ENCODE results near the gene HNRNPL.

The HNRNPL gene

GRCh38 chr19:38838208-38838985 lies 11.4 kb downstream of the HNRNPL start:
- no peaks in the 10 kb centered on the region for H3K9me3 ChIP-seq (ENCODE audit: control insufficient read depth, low read length)
- H3K27ac ChIP-seq (ENCODE audit: insufficient read depth, low read depth, low read length, poor library complexity, severe bottlenecking), result no peak overlapping the region
- no peak overlapping the region for H3K4me3 ChIP-seq (ENCODE audit: insufficient read depth, low read depth, low read length)
- H3K4me1 ChIP-seq (ENCODE audit: control insufficient read depth, insufficient read depth, low read length), result no peaks in the 10 kb centered on the region
- peaks cover 71% of the 10 kb centered on the region for H3K36me3 ChIP-seq (ENCODE audit: control insufficient read depth, insufficient read depth, low read length)
- H3K27me3 ChIP-seq (ENCODE audit: control insufficient read depth, insufficient read depth, low read length, poor library complexity, severe bottlenecking), result no peaks in the 10 kb centered on the region
- 93 to 95% methylated on average over 19 of the region's 19 CpGs for WGBS, 2 experiments

DNA sequence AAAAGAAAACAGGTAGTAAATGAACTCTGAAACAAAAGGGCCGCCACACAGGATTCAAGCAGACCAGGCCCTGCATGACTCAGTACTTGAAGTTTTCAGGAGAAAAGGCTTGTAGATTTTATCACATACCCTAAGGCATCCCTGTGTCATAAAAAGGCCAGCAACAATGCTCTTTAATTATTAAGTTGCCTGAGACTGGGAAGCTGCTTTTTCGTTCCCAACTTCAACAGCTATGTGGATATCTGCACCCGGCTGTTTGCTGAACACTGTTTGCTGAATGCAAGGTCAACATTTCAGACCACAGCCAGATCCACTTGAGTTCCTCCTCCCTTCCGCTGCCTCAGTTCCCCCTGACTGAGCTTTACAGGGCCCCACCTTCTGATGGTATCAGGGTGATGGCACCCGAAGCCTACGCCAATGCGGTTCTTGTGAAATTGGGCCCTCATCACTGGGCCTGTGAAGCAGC lies 12.1 kb downstream of the HNRNPL start:
- peaks cover 64% of the 10 kb centered on the region for H3K36me3 ChIP-seq (ENCODE audit: control insufficient read depth, insufficient read depth, low read length)

DNA sequence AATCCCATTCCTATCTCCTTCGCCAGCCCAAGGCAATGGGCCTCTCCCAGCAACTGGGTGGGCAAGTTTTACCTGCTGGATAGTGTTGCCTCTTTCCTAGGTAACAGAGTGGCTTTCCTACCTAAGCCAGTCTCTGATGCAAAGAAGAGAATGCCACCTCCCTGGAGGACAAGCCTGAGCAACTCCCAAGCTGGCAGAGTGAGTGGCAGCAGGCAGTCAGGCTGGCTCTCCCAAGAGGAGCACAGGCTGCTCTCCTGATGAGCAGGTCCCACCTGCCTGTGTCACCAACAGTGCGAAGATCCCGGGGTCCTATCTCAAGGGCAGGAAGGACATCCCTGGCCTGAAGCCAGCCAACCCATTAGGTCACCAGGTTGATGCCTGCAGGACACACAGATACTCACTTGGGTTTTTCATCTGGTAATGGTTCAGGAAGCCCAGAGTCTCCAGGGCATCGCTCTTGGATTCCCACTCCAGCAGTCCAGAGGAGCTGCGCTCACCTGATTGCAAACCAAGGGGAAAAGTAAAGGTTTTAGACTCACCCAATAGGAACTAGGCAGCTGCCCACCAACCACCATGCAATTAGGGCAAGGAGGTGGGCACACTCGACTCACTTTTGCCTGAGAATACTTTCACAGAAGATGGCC lies 12.7 kb downstream of the HNRNPL start:
- Histone ChIP-seq H3K4me1 (ENCODE audit: control insufficient read depth, insufficient read depth, low read length) (no peaks in the 10 kb centered on the region), H3K9me3 (ENCODE audit: control insufficient read depth, low read length) (no peaks in the 10 kb centered on the region), H3K4me3 (ENCODE audit: insufficient read depth, low read depth, low read length) (no peak overlapping the region), H3K27me3 (ENCODE audit: control insufficient read depth, insufficient read depth, low read length, poor library complexity, severe bottlenecking) (no peaks in the 10 kb centered on the region), H3K36me3 (ENCODE audit: control insufficient read depth, insufficient read depth, low read length) (peaks cover 59% of the 10 kb centered on the region), H3K27ac (ENCODE audit: insufficient read depth, low read depth, low read length, poor library complexity, severe bottlenecking) (no peak overlapping the region)
- WGBS, 2 experiments, result 96% methylated on average over 6 of the region's 6 CpGs

More for the DNA sequence above, 12.1 kb downstream of the HNRNPL start:
- no peaks in the 10 kb centered on the region for H3K4me1 ChIP-seq (ENCODE audit: control insufficient read depth, insufficient read depth, low read length)
- 96 to 97% methylated on average over 7 of the region's 7 CpGs for WGBS, 2 experiments
- H3K27me3 ChIP-seq (ENCODE audit: control insufficient read depth, insufficient read depth, low read length, poor library complexity, severe bottlenecking), result no peaks in the 10 kb centered on the region
- H3K4me3 ChIP-seq (ENCODE audit: insufficient read depth, low read depth, low read length), result no peak overlapping the region
- no peak overlapping the region for H3K27ac ChIP-seq (ENCODE audit: insufficient read depth, low read depth, low read length, poor library complexity, severe bottlenecking)
- H3K9me3 ChIP-seq (ENCODE audit: control insufficient read depth, low read length), result no peaks in the 10 kb centered on the region

- H3K4me1 ChIP-seq (ENCODE audit: control insufficient read depth, insufficient read depth, low read length), result no peaks in the 10 kb centered on the region
- WGBS, 2 experiments, result 95 to 97% methylated on average over 7 to 8 of the region's 8 CpGs
- no peaks in the 10 kb centered on the region for H3K27me3 ChIP-seq (ENCODE audit: control insufficient read depth, insufficient read depth, low read length, poor library complexity, severe bottlenecking)
- H3K9me3 ChIP-seq (ENCODE audit: control insufficient read depth, low read length), result no peaks in the 10 kb centered on the region
- no peak overlapping the region for H3K4me3 ChIP-seq (ENCODE audit: insufficient read depth, low read depth, low read length)
- H3K36me3 ChIP-seq (ENCODE audit: control insufficient read depth, insufficient read depth, low read length), result peaks cover 51% of the 10 kb centered on the region
- peak overlapping the region; percentile 16 for H3K27ac ChIP-seq (ENCODE audit: insufficient read depth, low read depth, low read length, poor library complexity, severe bottlenecking)
Observed at GRCh38 chr19:38836159-38836982, 13.4 kb downstream of the HNRNPL start.

DNA sequence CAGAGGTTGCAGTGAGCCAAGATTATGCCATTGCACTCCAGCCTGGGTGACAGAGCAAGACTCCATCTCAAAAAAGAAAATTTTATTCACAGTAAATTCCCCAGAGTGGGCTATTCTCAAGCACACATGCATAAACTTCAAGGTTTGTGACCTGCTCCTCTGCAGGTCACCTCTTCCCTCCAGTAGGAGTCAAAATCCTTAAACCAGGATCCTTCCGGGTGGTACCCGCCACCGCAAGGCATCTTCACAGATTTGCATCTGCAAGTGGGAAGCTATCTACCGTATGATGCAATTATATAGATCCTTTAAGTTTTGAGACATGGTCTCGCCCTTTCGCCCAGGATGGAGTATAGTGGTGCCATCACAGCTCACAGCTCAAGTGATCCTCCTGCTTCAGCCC lies 15.2 kb downstream of the HNRNPL start:
- peaks cover 40% of the 10 kb centered on the region for H3K36me3 ChIP-seq (ENCODE audit: control insufficient read depth, insufficient read depth, low read length)
- H3K27me3 ChIP-seq (ENCODE audit: control insufficient read depth, insufficient read depth, low read length, poor library complexity, severe bottlenecking), result no peaks in the 10 kb centered on the region
- WGBS, 2 experiments, result 97 to 98% methylated on average over 6 of the region's 6 CpGs
- no peaks in the 10 kb centered on the region for H3K9me3 ChIP-seq (ENCODE audit: control insufficient read depth, low read length)
- no peaks in the 10 kb centered on the region for H3K4me1 ChIP-seq (ENCODE audit: control insufficient read depth, insufficient read depth, low read length)
- no peak overlapping the region for H3K4me3 ChIP-seq (ENCODE audit: insufficient read depth, low read depth, low read length)
- no peak overlapping the region for H3K27ac ChIP-seq (ENCODE audit: insufficient read depth, low read depth, low read length, poor library complexity, severe bottlenecking)

DNA sequence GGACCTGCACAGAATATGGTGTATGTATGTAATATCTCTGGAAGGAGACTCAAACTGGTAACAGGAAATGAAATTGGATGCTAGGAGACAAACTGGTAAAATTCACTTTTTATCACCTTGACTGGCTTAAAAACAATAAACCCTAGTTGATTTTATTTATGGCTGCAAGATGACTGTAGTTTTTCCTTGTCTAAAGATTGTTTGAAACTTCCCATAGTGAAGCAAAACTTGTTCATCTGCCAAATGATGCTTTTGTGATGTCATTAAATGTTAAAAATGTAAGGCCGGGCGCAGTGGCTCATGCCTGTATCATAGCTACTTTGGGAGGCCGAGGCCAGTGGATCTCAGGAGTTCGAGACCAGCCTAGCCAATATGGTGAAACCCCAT lies 15.7 kb downstream of the HNRNPL start:
- no peak overlapping the region for H3K4me3 ChIP-seq (ENCODE audit: insufficient read depth, low read depth, low read length)
- H3K4me1 ChIP-seq (ENCODE audit: control insufficient read depth, insufficient read depth, low read length), result no peaks in the 10 kb centered on the region
- H3K27ac ChIP-seq (ENCODE audit: insufficient read depth, low read depth, low read length, poor library complexity, severe bottlenecking), result no peak overlapping the region
- H3K36me3 ChIP-seq (ENCODE audit: control insufficient read depth, insufficient read depth, low read length), result peaks cover 35% of the 10 kb centered on the region
- H3K27me3 ChIP-seq (ENCODE audit: control insufficient read depth, insufficient read depth, low read length, poor library complexity, severe bottlenecking), result no peaks in the 10 kb centered on the region
- no peaks in the 10 kb centered on the region for H3K9me3 ChIP-seq (ENCODE audit: control insufficient read depth, low read length)
- WGBS, 2 experiments, result 94 to 97% methylated on average over 4 of the region's 4 CpGs

DNA sequence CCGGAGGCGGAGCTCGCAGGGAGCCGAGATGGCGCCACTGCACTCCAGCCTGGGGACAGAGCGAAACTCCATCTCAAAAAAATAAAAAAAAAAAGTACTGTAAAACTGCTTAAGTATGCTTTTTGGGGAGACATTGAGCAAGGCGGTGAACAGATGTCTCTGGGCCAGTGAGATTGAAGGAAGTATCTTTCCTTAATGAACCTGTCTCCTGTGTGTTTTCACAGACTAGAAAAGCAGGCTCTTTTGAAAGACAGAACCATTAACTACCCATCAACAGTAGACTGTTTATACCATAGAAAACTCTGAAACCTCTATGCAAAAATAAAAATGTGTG lies 16.7 kb downstream of the HNRNPL start:
- Histone ChIP-seq H3K27ac (ENCODE audit: insufficient read depth, low read depth, low read length, poor library complexity, severe bottlenecking) (no peak overlapping the region), H3K36me3 (ENCODE audit: control insufficient read depth, insufficient read depth, low read length) (peaks cover 25% of the 10 kb centered on the region), H3K4me1 (ENCODE audit: control insufficient read depth, insufficient read depth, low read length) (no peaks in the 10 kb centered on the region), H3K4me3 (ENCODE audit: insufficient read depth, low read depth, low read length) (no peak overlapping the region), H3K27me3 (ENCODE audit: control insufficient read depth, insufficient read depth, low read length, poor library complexity, severe bottlenecking) (no peaks in the 10 kb centered on the region), H3K9me3 (ENCODE audit: control insufficient read depth, low read length) (no peaks in the 10 kb centered on the region)
- 90 to 96% methylated on average over 7 of the region's 7 CpGs for WGBS, 2 experiments

GRCh38 chr19:38831142-38831605 lies 18.6 kb downstream of the HNRNPL start:
- Histone ChIP-seq H3K27ac (ENCODE audit: insufficient read depth, low read depth, low read length, poor library complexity, severe bottlenecking) (peak overlapping the region; percentile 56), H3K27me3 (ENCODE audit: control insufficient read depth, insufficient read depth, low read length, poor library complexity, severe bottlenecking) (no peaks in the 10 kb centered on the region), H3K4me3 (ENCODE audit: insufficient read depth, low read depth, low read length) (peak overlapping the region; percentile 80), H3K36me3 (ENCODE audit: control insufficient read depth, insufficient read depth, low read length) (peaks cover 8% of the 10 kb centered on the region), H3K9me3 (ENCODE audit: control insufficient read depth, low read length) (no peaks in the 10 kb centered on the region), H3K4me1 (ENCODE audit: control insufficient read depth, insufficient read depth, low read length) (no peaks in the 10 kb centered on the region)
- 13 to 14% methylated on average over 16 of the region's 16 CpGs for WGBS, 2 experiments

- H3K27ac ChIP-seq (ENCODE audit: insufficient read depth, low read depth, low read length, poor library complexity, severe bottlenecking), result no peak overlapping the region
Observed at GRCh38 chr19:38830039-38830733, 19.6 kb downstream of the HNRNPL start.

More at GRCh38 chr19:38830039-38830733, 19.6 kb downstream of the HNRNPL start:
- no peaks in the 10 kb centered on the region for H3K9me3 ChIP-seq (ENCODE audit: control insufficient read depth, low read length)
- H3K4me1 ChIP-seq (ENCODE audit: control insufficient read depth, insufficient read depth, low read length), result no peaks in the 10 kb centered on the region
- H3K27me3 ChIP-seq (ENCODE audit: control insufficient read depth, insufficient read depth, low read length, poor library complexity, severe bottlenecking), result no peaks in the 10 kb centered on the region
- no peak overlapping the region for H3K4me3 ChIP-seq (ENCODE audit: insufficient read depth, low read depth, low read length)
- peaks cover 4% of the 10 kb centered on the region for H3K36me3 ChIP-seq (ENCODE audit: control insufficient read depth, insufficient read depth, low read length)
- WGBS, 2 experiments, result 91 to 97% methylated on average over 3 to 4 of the region's 4 CpGs
